ENCODE data around the gene TANGO2.

Gene TANGO2

DNA sequence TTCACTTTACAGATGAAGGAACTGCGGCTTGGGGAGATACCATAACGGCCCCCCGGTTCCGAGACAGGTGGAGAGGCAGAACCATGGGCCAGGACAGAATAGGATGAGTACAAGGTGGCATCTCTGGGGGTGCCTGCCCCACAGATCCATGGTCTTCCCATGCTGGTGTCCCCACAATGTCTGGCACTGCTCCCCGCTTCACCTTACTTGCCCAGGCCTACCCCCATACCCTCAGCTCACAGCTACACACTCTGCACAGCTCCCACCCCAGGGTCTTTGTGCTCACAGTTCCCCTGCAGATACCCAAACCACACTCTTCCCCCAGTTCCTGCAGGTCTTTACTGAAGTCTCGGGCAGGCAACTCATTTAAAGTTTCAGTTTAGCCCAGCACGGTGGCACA is 47.7 kb downstream of the TANGO2 start:
- H3K4me2 ChIP-seq (ENCODE audit: insufficient read depth, low read length), result no peak overlapping the region
- H3K4me3 ChIP-seq (ENCODE audit: low read depth in 1 of 2, low read length in 2 of 2), result no peak overlapping the region
- H3K4me1 ChIP-seq (ENCODE audit: insufficient read depth, low read length), result no peaks in the 10 kb centered on the region
- H2AFZ ChIP-seq (ENCODE audit: low read depth, low read length), result no peak overlapping the region
- H3K9ac ChIP-seq (ENCODE audit: low read depth, low read length), result no peak overlapping the region
- DNase-seq (no peak), ATAC-seq (ENCODE audit: insufficient read depth, low read depth) (no peak)
- H3K27ac ChIP-seq (ENCODE audit: low read length), result no peak overlapping the region
- H3K9me3 ChIP-seq (ENCODE audit: insufficient read depth, low read length, severe bottlenecking), result no peaks in the 10 kb centered on the region
- H3K27me3 ChIP-seq (ENCODE audit: insufficient read depth, low read length, poor library complexity), result no peaks in the 10 kb centered on the region
- no peaks in the 10 kb centered on the region for H4K20me1 ChIP-seq (ENCODE audit: insufficient read depth, low read length)
- TF ChIP-seq EZH2 (IDR thresholded peaks at IDR 0.05; ENCODE audit: borderline replicate concordance, low read depth, low read length, severe bottlenecking) (no peak), CTCF (IDR thresholded peaks at IDR 0.05; ENCODE audit: borderline replicate concordance, extremely low read depth, low read length, poor library complexity, severe bottlenecking) (no peak)
- peaks cover 14% of the 10 kb centered on the region for H3K36me3 ChIP-seq (ENCODE audit: insufficient read depth, low read length)
- H3K79me2 ChIP-seq (ENCODE audit: insufficient read depth, low read length), result no peaks in the 10 kb centered on the region

- H4K20me1 ChIP-seq (ENCODE audit: insufficient read depth, low read length), result no peaks in the 10 kb centered on the region
- no peaks in the 10 kb centered on the region for H3K9me3 ChIP-seq (ENCODE audit: insufficient read depth, low read length, severe bottlenecking)
- no peak overlapping the region for H3K4me2 ChIP-seq (ENCODE audit: insufficient read depth, low read length)
- no peaks in the 10 kb centered on the region for H3K27me3 ChIP-seq (ENCODE audit: insufficient read depth, low read length, poor library complexity)
- no peak for TF ChIP-seq CTCF (IDR thresholded peaks at IDR 0.05; ENCODE audit: borderline replicate concordance, extremely low read depth, low read length, poor library complexity, severe bottlenecking)
- no peak for TF ChIP-seq EZH2 (IDR thresholded peaks at IDR 0.05; ENCODE audit: borderline replicate concordance, low read depth, low read length, severe bottlenecking)
- no peak for ATAC-seq (ENCODE audit: insufficient read depth, low read depth)
- no peak overlapping the region for H2AFZ ChIP-seq (ENCODE audit: low read depth, low read length)
- H3K36me3 ChIP-seq (ENCODE audit: insufficient read depth, low read length), result peaks cover 6% of the 10 kb centered on the region
- H3K27ac ChIP-seq (ENCODE audit: low read length), result no peak overlapping the region
- H3K4me3 ChIP-seq (ENCODE audit: low read depth in 1 of 2, low read length in 2 of 2), result no peak overlapping the region
- no peaks in the 10 kb centered on the region for H3K79me2 ChIP-seq (ENCODE audit: insufficient read depth, low read length)
- H3K4me1 ChIP-seq (ENCODE audit: insufficient read depth, low read length), result no peaks in the 10 kb centered on the region
- no peak for DNase-seq
- H3K9ac ChIP-seq (ENCODE audit: low read depth, low read length), result no peak overlapping the region
These were observed 48.6 kb downstream of the TANGO2 start for GRCh38 chr22:20069331-20070042.

- Histone ChIP-seq H3K4me1 (ENCODE audit: insufficient read depth, low read length) (no peaks in the 10 kb centered on the region), H3K4me2 (ENCODE audit: insufficient read depth, low read length) (no peak overlapping the region), H3K27me3 (ENCODE audit: insufficient read depth, low read length, poor library complexity) (no peaks in the 10 kb centered on the region), H3K4me3 (ENCODE audit: low read depth in 1 of 2, low read length in 2 of 2) (no peak overlapping the region), H3K9me3 (ENCODE audit: insufficient read depth, low read length, severe bottlenecking) (no peaks in the 10 kb centered on the region), H2AFZ (ENCODE audit: low read depth, low read length) (no peak overlapping the region), H3K36me3 (ENCODE audit: insufficient read depth, low read length) (no peaks in the 10 kb centered on the region), H3K9ac (ENCODE audit: low read depth, low read length) (no peak overlapping the region), H4K20me1 (ENCODE audit: insufficient read depth, low read length) (no peaks in the 10 kb centered on the region), H3K27ac (ENCODE audit: low read length) (no peak overlapping the region), H3K79me2 (ENCODE audit: insufficient read depth, low read length) (no peaks in the 10 kb centered on the region)
- ATAC-seq (ENCODE audit: insufficient read depth, low read depth), result no peak
- TF ChIP-seq EZH2 (IDR thresholded peaks at IDR 0.05; ENCODE audit: borderline replicate concordance, low read depth, low read length, severe bottlenecking) (no peak), CTCF (IDR thresholded peaks at IDR 0.05; ENCODE audit: borderline replicate concordance, extremely low read depth, low read length, poor library complexity, severe bottlenecking) (no peak)
- no peak for DNase-seq
These were observed 50.6 kb downstream of the TANGO2 start for GRCh38 chr22:20071524-20071972.
